Keratinocyte (primary cell): ENCODE measurements around the gene VANGL1. TPM values are rescaled to one million over a fixed set of nuclear protein-coding genes. Genes with fewer than 3 reads are reported as not detected.

ENCODE experiments used
- DNase-seq: peaks from one replicate; pipeline ENCODE4 v3.0.0-alpha.2; 2011; ENCODE audit warnings: low read depth, missing footprints, low spot score
- FAIRE-seq: peaks from 2 replicates; lab custom pipeline; 2011; peaks lifted over from hg19 to GRCh38; lab: Jason Lieb, UNC
- H2AFZ ChIP-seq: 2 replicates; pipeline ENCODE4 v1.6.0; 2012; ENCODE audit warnings: low read length, control low read depth, inconsistent platforms; ENCODE audit not compliant: control insufficient read depth
- H3K27ac ChIP-seq: 2 replicates; pipeline ENCODE4 v1.5.1; 2011; ENCODE audit warnings: low read length; ENCODE audit not compliant: control insufficient read depth, insufficient read depth
- H3K27me3 ChIP-seq: 3 replicates; pipeline ENCODE4 v1.6.0; 2011; ENCODE audit warnings: low read length; ENCODE audit not compliant: control insufficient read depth, insufficient read depth; ENCODE audit errors: extremely low read depth
- H3K36me3 ChIP-seq, 2 experiments: 2 replicates in 1 of 2; 3 replicates in 1 of 2; pipeline ENCODE4 v1.5.1; 2011; ENCODE audit warnings: low read length in 2 of 2, mild to moderate bottlenecking in 1 of 2; ENCODE audit not compliant: control insufficient read depth in 2 of 2, insufficient read depth in 2 of 2; ENCODE audit errors: extremely low read depth in 1 of 2
- H3K4me1 ChIP-seq: 3 replicates; pipeline ENCODE4 v1.5.1; 2011; ENCODE audit warnings: low read length; ENCODE audit not compliant: control insufficient read depth, insufficient read depth; ENCODE audit errors: extremely low read depth
- H3K4me2 ChIP-seq: 3 replicates; pipeline ENCODE4 v1.6.0; 2011; ENCODE audit warnings: low read depth, low read length; ENCODE audit not compliant: control insufficient read depth, insufficient read depth; ENCODE audit errors: extremely low read depth
- H3K4me3 ChIP-seq, 3 experiments: fragments of 200-600 bp in 1 of 3; sonication (generic) in 1 of 3; 2 replicates in 2 of 3; 3 replicates in 1 of 3; pipeline ENCODE4 v1.5.1; 2011 to 2016; ENCODE audit warnings: low read length in 3 of 3, mild to moderate bottlenecking in 3 of 3, control low read depth in 2 of 3, inconsistent platforms in 1 of 3, low read depth in 1 of 3, mixed read lengths in 1 of 3, mixed run types in 1 of 3, moderate library complexity in 1 of 3; ENCODE audit not compliant: control insufficient read depth in 2 of 3, insufficient read depth in 2 of 3; ENCODE audit errors: extremely low read depth in 1 of 3
- H3K79me2 ChIP-seq: 2 replicates; pipeline ENCODE4 v1.6.0; 2012; ENCODE audit warnings: low read length; ENCODE audit not compliant: control insufficient read depth, insufficient read depth
- H3K9ac ChIP-seq: 3 replicates; pipeline ENCODE4 v1.6.0; 2011; ENCODE audit warnings: low read length; ENCODE audit not compliant: control insufficient read depth, insufficient read depth; ENCODE audit errors: extremely low read depth
- H3K9me1 ChIP-seq: 3 replicates; pipeline ENCODE4 v1.6.0; 2011; ENCODE audit warnings: low read length; ENCODE audit not compliant: control insufficient read depth, insufficient read depth; ENCODE audit errors: extremely low read depth
- H3K9me3 ChIP-seq: 2 replicates; pipeline ENCODE4 v1.5.1; 2012; ENCODE audit warnings: low read depth, low read length; ENCODE audit not compliant: control insufficient read depth
- H4K20me1 ChIP-seq: 3 replicates; pipeline ENCODE4 v1.6.0; 2011; ENCODE audit warnings: low read length; ENCODE audit not compliant: control insufficient read depth, insufficient read depth; ENCODE audit errors: extremely low read depth
- CTCF ChIP-seq, 3 experiments: IDR thresholded peaks in 1 of 3; conservative IDR thresholded peaks in 1 of 3; optimal IDR thresholded peaks in 1 of 3; 2 replicates in 2 of 3; 3 replicates in 1 of 3; pipeline versions ENCODE3 to v1.5.1; 2011; ENCODE audit warnings: low read length in 3 of 3, mild to moderate bottlenecking in 3 of 3, moderate library complexity in 2 of 3, control low read depth in 1 of 3, inconsistent platforms in 1 of 3; ENCODE audit not compliant: insufficient read depth in 2 of 3; ENCODE audit errors: extremely low read depth in 1 of 3
- EZH2 ChIP-seq: IDR thresholded peaks from one replicate; pipeline ENCODE4 v1.6.1; 2012; ENCODE audit warnings: inconsistent platforms, mild to moderate bottlenecking, low read length, moderate library complexity
- dilution Hi-C: fragments of 300-500 bp; cut with MboI; formaldehyde crosslinking; loops from one replicate; pipeline ENCODE4 v1.7.0; 2020; ENCODE audit warnings: low sequenced_read_pairs; ENCODE audit not compliant: extremely low pct_ligation_motif_present
- polyA plus RNA-seq, 5 experiments: library from polyadenylated mRNA; depleted of rRNA in 3 of 5; stranded (reverse) in 3 of 5; stranded (forward) in 1 of 5; unstranded in 1 of 5; fragments of >200 nt; gene quantifications; 1 replicate in 1 of 5; 2 replicates in 3 of 5; 3 replicates in 1 of 5; pipeline versions ENCODE4 v1.2.1 to v1.2.3, GENCODE V29; 2011 to 2012; ENCODE audit warnings: missing spikeins in 2 of 5, low read depth in 1 of 5, low replicate concordance in 1 of 5
- small RNA-seq, 3 experiments: library from RNA; depleted of rRNA; stranded (forward); fragments of <200 nt; gene quantifications; one replicate each; pipeline ENCODE3, GENCODE V24; 2012; ENCODE audit warnings: low read depth in 3 of 3, low replicate concordance in 1 of 3; ENCODE audit not compliant: insufficient read length in 3 of 3

Gene VANGL1
- polyA plus RNA-seq, 1 donor (not counting 4 experiments of a cell fraction or from before 2014, with no cell fraction given): 22.4 TPM

GRCh38 chr1:115746021-115746690, 104.4 kb downstream of the VANGL1 start:
- TF ChIP-seq CTCF (optimal IDR thresholded peaks at IDR 0.05 in 1 of 3, IDR thresholded peaks at IDR 0.05 in 1 of 3, conservative IDR thresholded peaks at IDR 0.05 in 1 of 3; ENCODE audit: extremely low read depth in 1 of 3, insufficient read depth in 2 of 3, low read length in 3 of 3): no peak
- TF ChIP-seq EZH2: no peak
- no peak overlapping the region for H3K4me3 ChIP-seq
- dilution Hi-C loops: no loop called here
- H3K9me3 ChIP-seq: no peaks in the 10 kb centered on the region
- no peaks in the 10 kb centered on the region for H3K79me2 ChIP-seq
- H3K4me2 ChIP-seq: no peak overlapping the region
- peak overlapping the region; percentile 17 for H3K27ac ChIP-seq
- H3K27me3 ChIP-seq: no peaks in the 10 kb centered on the region
- no peaks in the 10 kb centered on the region for H3K9me1 ChIP-seq
- FAIRE-seq: peak; percentile 58
- no peak overlapping the region for H2AFZ ChIP-seq
- peaks cover 39% of the 10 kb centered on the region for H3K4me1 ChIP-seq
- no peak for DNase-seq
- no peaks in the 10 kb centered on the region for H3K36me3 ChIP-seq
- H3K9ac ChIP-seq: no peak overlapping the region
- H4K20me1 ChIP-seq: no peaks in the 10 kb centered on the region

Small RNAs within 50 kb of the gene (small RNA-seq; reads per million reads assigned to genes)
- 0.07 to 1.3 (median 0.33) reads per million in 3 experiments for gene RF00406
- gene RN7SL420P: 0 reads per million in 3 experiments

Other genes with a start within 250 kb of the VANGL1 start
- gene CASQ2, start 126.7 kb downstream of the VANGL1 start, polyA plus RNA-seq: 0.02 to 0.06 TPM (median 0.04 TPM) in 3 replicates
- gene NHLH2, start 199.2 kb downstream of the VANGL1 start, polyA plus RNA-seq: 0.19 to 0.27 TPM (median 0.21 TPM) in 3 replicates